Measurements from ENCODE around the gene ZNF830.
"Not testable (repeated sequence)": the region's sequence is repeated elsewhere in the genome, so short reads cannot be mapped to it uniquely, and the experiment has no call there.

ZNF830 gene

GRCh38 chr17:34993031-34993430 lies 31.7 kb downstream of the ZNF830 start:
- DNase-seq = no peak

GRCh38 chr17:34996422-34997285 lies 35.3 kb downstream of the ZNF830 start:
- DNase-seq = no peak

- DNase-seq = no peak
Measured at GRCh38 chr17:34997355-34997862, 36.1 kb downstream of the ZNF830 start.

- peak; percentile 46 for DNase-seq
Measured at GRCh38 chr17:34998205-34998604, 36.9 kb downstream of the ZNF830 start.

GRCh38 chr17:34999456-34999855 lies 38.1 kb downstream of the ZNF830 start:
- no peak for DNase-seq

GRCh38 chr17:35000965-35001364 lies 39.6 kb downstream of the ZNF830 start:
- DNase-seq = not testable (repeated sequence)

- DNase-seq = no peak
Measured at GRCh38 chr17:35001549-35001948, 40.2 kb downstream of the ZNF830 start.

- DNase-seq = no peak
Measured at GRCh38 chr17:35002876-35003551, 41.7 kb downstream of the ZNF830 start.

GRCh38 chr17:35003778-35004177 lies 42.4 kb downstream of the ZNF830 start:
- DNase-seq = no peak

GRCh38 chr17:35006345-35006744 lies 45.0 kb downstream of the ZNF830 start:
- no peak for DNase-seq

- no peak for DNase-seq
Measured at GRCh38 chr17:35006961-35007360, 45.6 kb downstream of the ZNF830 start.

GRCh38 chr17:35010093-35010492 lies 48.8 kb downstream of the ZNF830 start:
- DNase-seq = no peak

- no peak for DNase-seq
Measured at GRCh38 chr17:35011671-35012216, 50.4 kb downstream of the ZNF830 start.

Data from NCI-H146 (cell line).